HG03139 (cell line): Measurements from ENCODE around the gene PIP4K2A.
A peak's percentile ranks its signal among the peaks of the same experiment; 100 is the strongest.

Source experiments
- ATAC-seq: cut with Tn5 transposase; IDR thresholded peaks from one replicate; pipeline ENCODE4 v1.9.1; 2021; ENCODE audit not compliant: unreplicated experiment

Gene PIP4K2A

DNA sequence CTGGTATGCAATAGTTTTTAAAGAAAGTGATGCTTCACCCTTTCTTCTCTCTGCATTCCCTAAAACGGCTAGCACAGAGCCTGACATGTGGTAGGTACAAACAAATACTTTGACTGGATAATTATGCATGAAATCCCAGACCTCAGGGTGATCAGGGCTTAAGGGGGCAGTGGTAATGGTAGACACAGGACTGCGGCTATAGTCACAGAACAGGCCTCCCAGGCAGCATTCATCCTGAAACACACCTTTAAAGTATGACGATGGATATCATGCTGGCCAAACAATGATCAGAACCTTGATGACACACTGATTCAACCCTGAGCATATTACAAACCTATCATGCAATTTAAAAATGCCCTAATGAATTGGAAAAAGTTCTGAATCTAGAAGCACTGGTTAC, 110.8 kb downstream of the PIP4K2A start:
- ATAC-seq: no peak

DNA sequence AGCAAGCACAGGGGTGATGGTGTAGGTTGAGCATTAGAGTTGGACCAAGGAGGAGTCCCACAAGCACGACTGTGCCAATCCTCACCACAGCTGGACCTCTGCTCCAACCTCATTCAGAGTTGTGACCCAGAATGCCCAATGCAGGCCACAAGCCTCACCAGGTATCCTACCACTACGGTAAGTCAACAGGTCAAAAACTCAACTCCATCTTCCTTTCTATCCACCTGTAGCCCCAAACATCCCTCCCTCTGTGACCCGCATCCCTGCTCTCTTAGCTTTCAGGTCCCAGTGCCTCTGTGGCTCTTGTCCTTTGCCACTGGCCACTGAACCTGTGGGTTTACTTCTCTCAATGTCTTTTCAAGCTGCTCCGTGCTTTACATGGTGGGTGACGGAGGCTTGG, 112.8 kb downstream of the PIP4K2A start:
- ATAC-seq: no peak

DNA sequence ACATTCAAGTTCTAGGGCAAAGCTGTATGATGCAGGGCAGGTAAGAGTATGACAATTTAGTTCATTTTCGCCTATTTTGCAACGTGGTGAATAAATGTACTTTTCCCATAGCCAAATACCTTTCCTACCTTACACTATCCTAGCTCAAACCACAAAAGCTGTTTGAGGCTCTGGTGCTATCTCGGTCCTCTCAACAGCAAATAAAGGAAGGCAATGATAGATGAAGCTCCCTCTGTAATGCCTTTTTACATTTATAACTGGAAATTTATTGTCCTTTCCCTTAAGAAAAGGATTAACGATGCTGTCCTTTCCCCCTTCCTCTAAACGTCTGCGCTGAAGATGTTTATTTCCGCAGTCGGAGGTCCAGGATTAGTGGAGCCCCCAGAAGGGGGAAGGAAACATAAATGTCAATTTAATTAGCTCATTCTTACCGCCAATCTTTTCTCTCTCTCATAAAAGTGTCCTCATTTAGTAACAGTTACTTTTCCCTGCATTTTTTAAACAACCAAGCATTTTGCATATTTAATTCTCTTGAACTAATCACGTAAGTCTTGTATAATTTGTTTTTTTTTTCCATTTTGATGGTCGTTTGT, 114.6 kb downstream of the PIP4K2A start:
- ATAC-seq: no peak

DNA sequence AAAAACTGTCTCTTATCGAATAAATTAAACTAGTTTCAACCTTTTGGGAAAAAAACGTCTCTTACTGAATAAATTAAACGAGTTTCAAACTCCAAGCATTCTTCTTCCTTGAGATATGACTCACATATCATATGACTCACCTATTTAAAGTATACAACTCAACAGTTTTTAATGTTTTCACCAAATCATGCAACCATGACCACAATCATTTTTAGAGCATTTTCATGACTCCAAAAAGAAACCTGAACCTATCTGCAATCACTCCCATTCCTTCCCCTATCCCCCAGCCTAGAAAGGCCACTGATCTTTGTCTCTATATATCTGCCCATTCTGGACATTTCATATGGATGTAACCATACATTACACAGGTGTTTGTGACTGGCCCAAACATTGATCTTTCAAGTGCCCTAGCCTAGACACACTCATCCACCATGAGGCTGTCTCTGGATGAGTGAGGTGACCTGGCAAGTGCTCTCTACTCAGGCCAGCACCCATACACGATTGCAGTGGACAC, 115.3 kb downstream of the PIP4K2A start:
- ATAC-seq: no peak

DNA sequence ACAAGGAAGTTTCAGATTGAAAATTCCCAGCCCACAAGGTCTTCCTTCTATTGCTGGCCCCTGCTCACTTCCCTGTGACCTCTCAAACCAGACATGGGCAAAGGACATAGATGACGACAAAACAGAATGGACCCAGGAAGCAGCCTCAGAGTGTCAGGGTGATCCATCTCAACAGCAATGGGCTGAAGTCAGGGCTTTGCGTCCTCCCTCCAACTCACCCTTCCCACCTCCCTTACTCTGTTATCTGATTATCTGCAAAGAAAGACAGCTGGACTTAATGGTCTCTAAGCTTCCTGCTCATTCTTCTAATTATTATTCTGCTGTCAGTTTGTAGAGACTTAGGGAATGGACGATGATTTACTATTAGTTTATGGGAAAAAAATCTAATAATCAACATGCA, 115.9 kb downstream of the PIP4K2A start:
- ATAC-seq: no peak

DNA sequence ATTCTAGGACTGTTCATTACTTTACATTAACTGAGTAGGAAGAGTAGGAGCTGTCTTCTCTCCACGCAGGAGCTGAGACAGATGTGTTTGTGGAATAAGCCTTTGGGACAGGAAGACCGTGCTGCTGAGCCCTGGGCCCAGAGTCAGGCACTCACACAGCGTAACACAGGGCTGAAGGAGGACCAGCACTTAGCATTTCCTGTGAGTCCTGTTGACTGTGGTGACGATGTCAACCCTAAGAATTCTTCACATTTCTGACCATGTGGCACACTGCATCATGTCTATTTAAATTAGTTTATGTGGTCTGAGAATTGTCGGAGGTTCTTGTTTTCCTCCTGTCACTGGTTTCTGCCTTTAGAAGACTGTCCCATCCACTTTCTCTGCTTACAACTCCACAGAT, 117.2 kb downstream of the PIP4K2A start:
- ATAC-seq: peak; percentile 55

DNA sequence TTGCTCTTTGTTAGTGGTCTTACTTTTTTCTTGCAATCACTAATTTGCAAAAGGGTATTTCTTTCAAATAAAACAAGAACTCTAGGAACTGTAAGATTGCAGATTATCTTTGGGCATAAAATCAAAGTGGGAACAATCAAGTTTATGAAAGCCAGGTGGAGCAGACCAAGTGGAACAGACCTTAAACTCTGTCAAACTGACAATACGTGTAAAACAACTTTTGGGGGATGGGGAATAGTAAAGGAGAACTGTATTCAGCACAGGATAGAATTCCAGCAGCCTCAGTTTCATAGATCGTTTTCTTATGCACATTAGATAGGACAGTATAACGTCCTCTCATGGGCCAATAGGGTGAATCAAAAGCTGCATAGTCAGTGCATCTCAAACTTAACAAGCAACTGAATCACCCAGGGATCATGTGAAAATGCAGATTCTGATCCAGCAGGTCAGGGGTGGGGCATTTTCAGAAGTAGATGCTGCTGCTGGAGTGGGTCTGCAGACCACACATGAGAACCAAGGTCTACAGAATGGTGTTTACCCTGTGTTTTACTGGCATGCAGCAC, 120.7 kb downstream of the PIP4K2A start:
- no peak for ATAC-seq

DNA sequence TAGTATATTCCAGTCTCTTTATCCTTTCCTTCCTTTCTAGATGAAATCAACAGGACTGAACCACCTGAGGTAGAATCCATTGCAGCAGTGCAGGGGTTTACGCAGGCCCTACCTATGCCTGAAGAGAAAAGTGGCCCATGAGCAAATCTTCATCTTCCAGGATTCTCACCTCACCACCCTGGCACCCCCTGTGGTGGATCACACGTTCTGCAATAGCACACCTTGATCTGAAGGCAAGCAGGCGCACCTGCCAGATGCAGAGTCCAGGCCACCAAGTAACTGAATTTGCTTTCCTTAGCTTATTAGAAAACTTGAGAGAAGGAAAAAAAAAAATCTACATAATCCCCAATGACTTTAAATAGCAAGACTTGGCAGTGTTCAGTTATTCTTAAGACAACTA, 121.4 kb downstream of the PIP4K2A start:
- ATAC-seq: no peak

DNA sequence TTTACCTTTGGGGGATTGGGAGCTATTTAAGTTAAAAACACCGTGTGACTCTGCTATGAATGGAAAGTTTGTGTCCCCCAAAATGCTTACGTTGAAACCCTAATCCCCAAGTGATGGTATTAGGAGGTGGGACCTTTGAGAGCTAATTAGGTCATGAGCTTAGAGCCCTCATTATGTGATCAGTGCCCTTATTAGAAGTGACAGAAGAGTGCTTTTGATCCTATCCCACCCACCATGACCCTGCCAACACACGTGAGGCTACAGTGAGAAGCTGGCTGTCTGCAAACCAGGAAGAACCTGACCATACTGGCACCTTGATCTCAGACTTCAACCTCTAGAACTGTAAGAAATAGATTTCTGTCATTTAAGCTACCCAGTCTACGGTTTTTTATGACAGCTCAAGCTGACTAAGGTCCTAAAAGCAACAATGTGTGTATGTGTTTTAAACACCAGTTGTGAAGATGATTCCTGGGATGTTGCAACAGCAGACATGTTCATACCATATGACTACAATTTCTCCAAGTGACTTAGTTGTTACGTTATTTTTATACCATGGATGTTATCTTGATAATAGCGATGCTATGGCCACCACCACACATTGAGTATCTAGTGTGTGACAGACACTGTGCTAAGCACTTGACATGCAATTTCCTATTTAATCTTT, 124.4 kb downstream of the PIP4K2A start:
- no peak for ATAC-seq

DNA sequence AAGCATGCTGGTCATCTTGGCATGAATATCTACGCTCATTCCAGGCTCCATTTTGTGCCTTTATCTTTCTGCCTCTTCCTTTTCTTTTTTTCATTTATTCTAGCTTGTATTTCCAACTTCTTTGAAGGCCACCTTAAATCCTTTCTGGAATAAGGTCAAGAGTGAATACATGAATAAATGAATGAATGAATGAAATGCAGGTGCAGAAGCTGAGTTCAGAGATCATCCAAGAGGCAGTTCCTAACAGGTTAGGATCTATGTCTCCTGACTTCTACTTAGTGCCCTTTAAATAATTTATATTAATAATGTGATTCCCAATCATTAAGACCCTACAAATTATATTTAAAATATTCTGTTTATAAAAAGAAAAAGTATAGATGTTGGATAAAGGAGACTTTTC, 125.9 kb downstream of the PIP4K2A start:
- no peak for ATAC-seq

DNA sequence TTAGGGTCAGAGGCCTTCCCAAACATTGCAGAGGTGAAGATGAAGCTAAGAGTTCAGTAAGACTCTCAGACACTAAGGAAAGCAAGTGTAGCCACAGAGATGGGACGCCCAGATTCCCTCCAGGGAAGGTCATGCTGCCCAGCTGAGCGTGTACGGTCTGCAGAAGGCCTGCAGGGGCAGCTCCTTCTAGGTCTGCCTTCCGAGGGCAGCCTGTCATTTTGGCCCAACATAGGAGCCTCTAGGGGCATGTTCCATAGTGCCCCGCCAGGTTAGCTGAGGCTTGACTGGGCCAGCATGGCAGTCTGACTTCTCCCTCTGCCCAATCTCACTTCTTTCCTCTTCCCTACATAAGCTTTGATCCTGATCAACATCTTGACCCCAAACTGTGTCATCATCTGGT, 130.7 kb downstream of the PIP4K2A start:
- ATAC-seq: no peak

DNA sequence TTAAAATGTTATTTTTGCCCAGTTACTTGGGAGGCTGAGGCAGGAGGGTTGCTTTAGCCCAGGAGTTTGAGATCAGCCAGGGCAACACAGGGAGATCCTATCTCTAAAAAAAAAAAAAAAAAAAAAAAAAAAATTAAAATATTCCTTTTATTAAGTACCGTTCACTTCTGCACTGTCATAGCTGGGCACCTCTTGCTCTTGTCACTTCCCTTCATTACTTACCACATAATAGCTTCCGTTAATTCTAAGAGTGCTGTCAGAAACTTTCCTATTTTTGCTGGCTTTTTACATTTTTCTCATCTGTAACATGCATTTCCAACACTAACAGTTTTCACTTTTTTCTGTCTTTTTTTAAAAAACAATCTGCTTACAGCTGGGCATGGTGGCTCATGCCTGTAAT, 132.9 kb downstream of the PIP4K2A start:
- no peak for ATAC-seq

DNA sequence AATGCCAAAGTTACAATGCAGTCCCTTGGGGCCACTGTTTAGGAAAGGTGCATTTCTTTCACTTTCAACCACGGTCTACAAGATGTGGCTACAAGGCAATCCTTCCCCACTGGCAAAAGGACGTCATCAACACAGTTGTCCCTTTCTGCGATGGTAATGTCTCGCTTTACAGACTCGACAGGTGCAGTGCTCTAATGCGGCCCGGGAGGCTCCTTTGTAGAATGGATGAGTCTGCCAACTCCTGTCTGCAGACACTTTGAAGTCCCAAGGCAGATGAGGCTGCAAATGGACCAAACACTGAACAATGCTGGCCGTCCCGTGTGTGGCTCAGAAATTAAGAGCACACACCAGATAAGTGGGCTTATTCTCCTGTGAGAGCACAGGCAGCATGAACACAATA, 133.7 kb downstream of the PIP4K2A start:
- no peak for ATAC-seq

DNA sequence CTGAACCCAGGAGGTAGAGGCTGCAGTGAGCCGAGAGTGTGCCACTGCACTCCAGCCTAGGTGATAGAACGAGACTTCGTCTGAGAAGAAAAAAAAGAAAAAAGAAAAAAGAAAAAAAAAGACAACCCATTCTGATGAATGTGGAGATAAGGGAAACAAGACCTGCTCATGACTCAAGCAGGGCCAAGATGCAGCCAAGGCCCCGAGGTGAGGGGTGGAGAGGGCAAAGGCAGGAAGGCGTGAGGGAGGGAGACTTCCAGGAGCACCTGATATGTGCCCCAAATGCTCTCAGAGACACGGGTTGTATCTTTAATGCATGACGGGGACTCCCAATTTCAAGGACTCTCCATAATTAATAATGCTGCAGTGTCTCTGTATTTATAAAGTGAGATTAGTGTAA, 134.6 kb downstream of the PIP4K2A start:
- no peak for ATAC-seq

DNA sequence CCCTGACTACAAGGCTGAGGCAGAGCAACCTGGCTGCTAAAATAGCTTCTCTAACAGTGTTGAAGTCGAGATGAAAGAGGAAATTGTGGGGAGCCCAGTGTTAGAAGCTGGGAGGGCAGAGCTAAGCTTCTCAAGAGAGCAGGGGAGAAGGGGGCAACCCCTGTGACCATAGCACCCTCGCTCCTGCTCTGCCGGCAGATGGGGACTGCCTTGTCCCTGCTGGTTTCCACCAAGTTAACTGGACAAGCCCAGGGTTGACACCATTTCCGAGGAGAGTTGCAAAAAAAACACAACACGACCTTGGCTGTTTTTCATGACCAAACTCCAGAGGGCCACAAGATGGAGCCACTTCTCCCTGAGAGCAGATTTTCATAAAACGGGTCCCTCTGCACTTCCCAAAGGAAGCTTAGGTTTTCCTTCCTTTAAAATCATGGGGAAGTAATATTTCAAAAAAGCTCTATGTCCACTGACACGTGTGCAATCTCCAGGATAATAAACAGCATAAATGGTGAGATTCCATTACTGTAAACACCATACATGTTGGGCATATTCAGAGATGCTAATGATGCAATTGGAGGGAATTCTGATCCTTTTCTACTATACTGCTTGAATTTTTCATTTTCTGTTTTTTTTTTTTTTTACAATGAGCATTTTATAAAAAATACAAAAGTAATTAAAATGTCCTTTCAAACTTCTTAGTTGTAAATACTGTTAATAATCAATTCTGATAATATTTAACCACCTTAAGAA, 140.4 kb downstream of the PIP4K2A start:
- ATAC-seq: no peak

DNA sequence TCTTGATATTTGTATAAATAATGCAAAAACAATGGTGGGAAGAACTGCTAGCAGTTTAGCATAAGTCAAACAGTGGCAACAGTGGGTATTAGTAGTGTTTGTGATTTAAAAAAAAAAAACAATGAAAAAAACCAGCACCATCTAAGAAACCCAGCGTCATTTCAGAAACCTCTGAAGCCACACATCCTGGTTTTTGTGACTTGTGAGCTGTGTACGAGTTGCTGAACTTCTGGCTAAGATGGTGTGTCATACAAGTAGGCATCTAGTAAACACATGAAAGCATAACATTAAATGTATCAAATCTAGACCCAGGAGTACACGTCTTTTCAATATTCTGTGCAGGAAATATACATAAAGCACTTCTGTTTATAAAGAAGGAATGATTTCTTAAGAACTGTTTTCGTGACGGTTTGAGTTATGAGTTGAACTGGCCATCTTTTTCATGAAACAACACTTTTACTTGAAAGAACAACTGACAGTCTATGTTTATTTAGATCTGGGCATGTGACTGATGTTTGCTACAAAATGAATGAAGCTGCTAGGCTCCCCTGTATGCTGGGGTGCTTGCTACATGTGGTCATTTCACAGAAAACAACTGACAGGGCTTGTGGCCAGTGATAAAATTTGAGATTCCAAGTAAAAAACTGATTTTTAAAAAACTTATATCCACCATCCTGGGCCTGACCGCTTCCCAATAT, 143.5 kb downstream of the PIP4K2A start:
- no peak for ATAC-seq

DNA sequence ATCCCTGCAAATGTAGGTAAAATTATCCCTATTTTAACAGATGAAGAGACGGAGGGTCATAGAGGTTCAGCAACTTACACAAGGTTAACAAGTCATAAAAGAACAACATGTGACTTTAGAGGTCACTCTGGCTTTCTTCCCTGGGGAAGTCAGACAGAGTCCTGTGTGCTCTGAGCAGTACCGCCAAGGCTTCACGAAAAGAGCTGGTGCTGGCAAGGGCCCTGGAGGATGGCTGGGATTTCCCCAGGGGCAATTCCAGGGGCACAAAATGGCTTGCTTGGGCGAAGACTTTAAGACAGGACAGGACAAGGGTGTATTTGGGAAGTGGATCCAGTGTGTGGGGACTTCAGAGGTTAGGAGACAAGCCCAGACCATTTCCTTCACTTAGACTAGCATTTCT, 144.1 kb downstream of the PIP4K2A start:
- no peak for ATAC-seq

DNA sequence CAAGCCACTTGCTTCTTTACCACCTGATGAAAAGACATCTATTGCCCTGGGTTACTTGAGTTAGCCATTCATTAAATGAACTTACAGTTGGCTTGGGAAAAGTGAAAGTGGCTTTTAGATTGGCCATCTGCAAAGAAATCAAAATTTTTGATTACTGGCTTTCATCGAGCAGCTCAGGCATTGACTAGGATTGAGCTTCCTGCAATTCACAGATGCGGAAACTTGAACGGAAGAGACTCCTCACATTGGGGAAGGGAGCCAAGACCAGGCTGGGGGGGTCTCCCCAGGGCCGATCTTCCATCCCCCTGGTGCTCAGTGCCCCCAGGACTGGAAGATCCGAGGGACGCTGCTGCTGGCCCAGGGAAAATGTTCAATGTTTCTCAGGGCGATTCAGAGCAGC, 145.4 kb downstream of the PIP4K2A start:
- ATAC-seq: no peak

DNA sequence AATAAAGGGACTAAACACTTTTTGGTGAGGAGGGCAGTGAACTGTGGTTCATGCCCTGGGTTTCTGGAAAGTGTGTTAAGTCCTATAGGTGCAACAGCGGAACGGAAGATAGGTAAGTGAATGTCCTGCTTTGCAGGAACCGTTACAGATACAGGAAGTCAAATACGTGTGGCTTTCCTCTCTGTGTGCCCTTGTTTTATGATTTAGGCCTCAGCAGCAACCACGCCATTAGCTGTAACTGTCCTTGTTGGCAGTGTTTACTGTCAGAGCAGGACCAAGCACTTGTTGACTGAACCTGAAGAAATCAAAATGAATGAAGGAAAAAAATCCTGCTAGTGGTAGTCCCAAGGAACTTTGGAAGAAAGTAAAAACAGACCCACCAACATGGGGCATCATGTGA, 150.3 kb downstream of the PIP4K2A start:
- no peak for ATAC-seq

DNA sequence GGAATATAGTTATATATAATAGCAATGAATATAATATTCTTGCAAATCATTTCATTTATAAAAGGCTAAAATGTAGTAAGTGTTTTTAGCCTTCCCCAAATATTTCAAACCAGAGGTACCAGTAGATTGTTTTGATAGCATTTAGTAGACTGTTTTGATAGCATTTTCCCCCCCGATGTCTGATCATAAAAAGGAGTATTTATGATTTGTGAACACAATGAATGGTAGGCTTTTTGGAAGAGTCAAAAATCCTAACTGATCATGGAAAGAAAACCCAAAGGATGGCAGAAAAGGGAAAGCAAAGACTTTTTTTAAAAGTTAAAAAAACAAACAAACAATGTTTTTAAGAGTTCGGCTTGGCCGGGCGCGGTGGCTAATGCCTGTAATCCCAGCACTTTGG, 152.5 kb downstream of the PIP4K2A start:
- no peak for ATAC-seq

DNA sequence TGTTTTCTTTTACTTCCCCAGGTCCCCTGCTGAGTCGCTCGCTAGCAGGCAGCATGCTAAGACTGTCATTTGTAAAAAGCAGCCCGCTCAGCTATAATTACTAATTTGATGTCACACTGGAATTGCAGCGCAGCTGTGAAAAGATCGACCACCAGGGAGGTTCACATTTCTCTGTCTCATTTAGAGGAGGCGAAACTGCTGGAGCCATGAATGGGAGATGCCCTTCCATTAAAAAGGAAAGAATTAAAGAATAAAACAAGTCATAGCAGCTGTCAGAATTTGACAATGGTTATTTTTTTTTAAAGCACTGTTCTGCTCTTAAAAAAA, 153.5 kb downstream of the PIP4K2A start:
- no peak for ATAC-seq
